B cell (primary cell): ENCODE measurements around the gene USP33.

Experiments used
- CTCF ChIP-seq: fragments of 200-600 bp; IDR thresholded peaks from one replicate; pipeline ENCODE4 v1.8.0; 2022; ENCODE audit warnings: antibody characterized with exemption, mild to moderate bottlenecking
- EZH2 ChIP-seq: IDR thresholded peaks from 2 replicates; pipeline ENCODE4 v1.6.1; 2012; ENCODE audit warnings: borderline replicate concordance, low read depth, mild to moderate bottlenecking, moderate library complexity, low read length; ENCODE audit not compliant: insufficient read depth, poor library complexity, severe bottlenecking

DNA sequence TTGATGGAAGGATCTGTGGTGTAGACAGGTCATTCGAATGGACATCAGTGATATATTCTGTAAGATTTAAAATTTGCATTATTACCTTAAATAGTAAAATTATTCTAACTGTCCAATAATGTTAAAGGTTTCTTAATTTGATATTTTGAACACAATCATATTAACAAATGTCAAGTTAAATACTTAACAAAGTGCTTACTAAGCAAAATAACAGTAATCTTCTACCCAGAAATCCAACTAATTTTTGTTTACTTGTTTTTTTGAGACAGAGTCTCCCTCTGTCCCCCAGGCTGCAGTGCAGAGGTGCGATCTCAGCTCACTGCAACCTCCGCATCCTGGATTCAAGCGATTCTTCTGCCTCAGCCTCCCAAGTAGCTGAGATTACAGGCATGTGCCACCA is 33.9 kb downstream of the USP33 start:
- TF ChIP-seq CTCF: no peak
- TF ChIP-seq EZH2: no peak
